Measurements from ENCODE around the gene VPS13A.

DNA sequence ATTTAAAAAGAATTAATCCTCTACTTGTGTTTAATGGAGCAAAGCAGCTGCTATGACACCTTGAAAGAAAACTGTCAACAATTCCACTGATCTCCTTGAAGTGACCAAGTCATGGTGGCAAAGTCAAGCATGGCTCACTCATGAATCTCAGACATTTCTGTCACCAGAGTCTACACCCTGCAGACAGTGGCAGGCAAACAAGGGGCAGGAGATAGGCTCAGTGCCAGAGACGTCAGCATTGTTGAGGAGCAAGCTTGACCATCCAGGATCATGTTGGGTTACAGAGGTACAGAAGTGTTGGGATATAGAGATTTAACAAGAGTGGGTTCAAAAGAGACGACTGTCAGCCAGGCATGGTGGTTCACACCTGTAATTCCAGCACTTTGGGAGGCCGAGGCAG is 16.1 kb upstream of the VPS13A start:
- no peak for TF ChIP-seq POLR2AphosphoS5 (IDR thresholded peaks at IDR 0.05; ENCODE audit: insufficient read depth in 1 of 2, low read depth in 1 of 2)
- TF ChIP-seq, protein P1, sequence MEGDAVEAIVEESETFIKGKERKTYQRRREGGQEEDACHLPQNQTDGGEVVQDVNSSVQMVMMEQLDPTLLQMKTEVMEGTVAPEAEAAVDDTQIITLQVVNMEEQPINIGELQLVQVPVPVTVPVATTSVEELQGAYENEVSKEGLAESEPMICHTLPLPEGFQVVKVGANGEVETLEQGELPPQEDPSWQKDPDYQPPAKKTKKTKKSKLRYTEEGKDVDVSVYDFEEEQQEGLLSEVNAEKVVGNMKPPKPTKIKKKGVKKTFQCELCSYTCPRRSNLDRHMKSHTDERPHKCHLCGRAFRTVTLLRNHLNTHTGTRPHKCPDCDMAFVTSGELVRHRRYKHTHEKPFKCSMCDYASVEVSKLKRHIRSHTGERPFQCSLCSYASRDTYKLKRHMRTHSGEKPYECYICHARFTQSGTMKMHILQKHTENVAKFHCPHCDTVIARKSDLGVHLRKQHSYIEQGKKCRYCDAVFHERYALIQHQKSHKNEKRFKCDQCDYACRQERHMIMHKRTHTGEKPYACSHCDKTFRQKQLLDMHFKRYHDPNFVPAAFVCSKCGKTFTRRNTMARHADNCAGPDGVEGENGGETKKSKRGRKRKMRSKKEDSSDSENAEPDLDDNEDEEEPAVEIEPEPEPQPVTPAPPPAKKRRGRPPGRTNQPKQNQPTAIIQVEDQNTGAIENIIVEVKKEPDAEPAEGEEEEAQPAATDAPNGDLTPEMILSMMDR (IDR thresholded peaks at IDR 0.05) = no peak
- TF ChIP-seq POLR2A (IDR thresholded peaks at IDR 0.05) = no peak
